ENCODE results near the gene LENEP. TPM values are rescaled to one million over a fixed set of nuclear protein-coding genes. Genes with fewer than 3 reads are reported as not detected.
A peak's percentile ranks its signal among the peaks of the same experiment; 100 is the strongest.
"Not testable (repeated sequence)": the region's sequence is repeated elsewhere in the genome, so short reads cannot be mapped to it uniquely, and the experiment has no call there.

LENEP gene
- total and polyA plus RNA-seq, 7 experiments from 2014 or later, result 1.4 to 3.2 (median 2.6) TPM; not detected in 4

DNA sequence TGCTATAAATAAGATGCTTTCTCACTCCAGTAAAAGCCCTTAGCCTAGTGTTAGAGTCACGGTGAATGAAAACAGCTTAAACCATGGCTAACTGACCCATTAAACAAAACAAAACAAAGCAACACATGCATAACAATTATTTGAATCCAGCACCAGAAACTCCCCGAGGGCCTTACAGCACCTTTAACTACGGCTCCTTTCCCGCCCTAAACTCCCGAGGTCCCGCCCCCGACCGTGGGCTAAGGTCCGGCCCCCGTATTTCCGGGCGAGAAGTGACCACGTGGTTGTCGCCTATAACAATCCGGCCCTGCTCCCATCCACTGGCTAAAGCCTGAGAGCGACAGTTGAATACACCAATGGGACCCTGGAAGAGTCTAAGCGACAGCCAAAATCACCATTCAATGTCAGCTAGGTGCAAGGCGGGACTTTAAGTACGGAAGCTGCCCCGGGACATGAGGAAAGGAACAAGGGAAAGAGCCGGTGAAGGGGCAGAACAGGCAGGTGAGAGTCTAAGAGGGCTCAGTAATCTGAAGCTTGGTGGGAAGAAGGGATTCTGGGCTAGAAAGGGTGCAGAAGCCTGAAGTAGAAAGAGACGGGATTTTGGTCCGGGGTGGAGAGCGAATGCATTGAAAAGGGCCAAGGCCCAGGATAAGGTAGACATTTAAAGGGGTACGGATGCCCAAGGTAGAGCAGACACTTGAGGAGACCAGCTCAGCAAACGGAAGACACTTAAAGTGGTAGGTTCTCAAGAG is 10.3 kb upstream of the LENEP start, which contains the start of gene FLAD1:
Gene FLAD1 (plus strand): TSS at position 448 of the 752 bp plus-strand sequence. CDS start 351 bp downstream, outside the sequence.
- H3K9me3 ChIP-seq (ENCODE audit: control insufficient read depth in 2 of 3, low read length in 3 of 3), result no peaks in the 10 kb centered on the region
- peaks cover 0 to 14% (median 0%) of the 10 kb centered on the region in 5 donors for H3K36me3 Mint-ChIP-seq
- H3K27me3 Mint-ChIP-seq, result no peaks in the 10 kb centered on the region
- ATAC-seq (peak; percentile 99), DNase-seq (peak; percentile 71 to 98 (median 95))
- no peaks in the 10 kb centered on the region for H3K27me3 ChIP-seq (ENCODE audit: control insufficient read depth in 2 of 2, insufficient read depth in 2 of 2, low read length in 2 of 2)
- ChIA-PET POLR2A (interaction anchor here (0.6 to 3.6 kb wide), 21 partner anchors 9 to 540 kb away, joined by 3 to 30 read pairs (median 8); partner anchors contain the start of genes ADAM15, CKS1B, KRTCAP2 and LENEP), CTCF (interaction anchor here (0.8 to 3.1 kb wide), 13 partner anchors 11 to 802 kb away, joined by 3 to 18 read pairs (median 4); partner anchors contain the start of genes PMVK, PYGO2 and SHC1)
- H3K4me1 Mint-ChIP-seq, result peaks cover 0 to 24% (median 4%) of the 10 kb centered on the region in 7 donors
- peak within 1 kb of the TSS; percentile 77 for H3K27ac ChIP-seq (ENCODE audit: low read depth, low read length)
- H3K27ac Mint-ChIP-seq, result peak within 1 kb of the TSS in 3 of 9 donors; percentile 38 to 55 (median 41)
- peak within 1 kb of the TSS; percentile 64 for H3K4me3 ChIP-seq (ENCODE audit: low read length)
- no peak within 1 kb of the TSS for H3K4me3 Mint-ChIP-seq
- H3K36me3 ChIP-seq (ENCODE audit: control insufficient read depth in 2 of 3, insufficient read depth in 3 of 3, low read length in 3 of 3), result peaks cover 0 to 13% (median under 1%) of the 10 kb centered on the region in 3 experiments
- H3K9me3 Mint-ChIP-seq, result no peaks in the 10 kb centered on the region
- intact Hi-C loops (cut with micrococcal nuclease), result loop anchor here (1.0 to 5.0 kb wide), 10 partner anchors 9 to 764 kb away; partner anchors contain the start of genes CKS1B (in 2 of the 2), PBXIP1 (in 1 of the 2), PYGO2 (in 1 of the 2) and ZBTB7B (in 1 of the 2)
- peaks cover 12 to 13% of the 10 kb centered on the region in 2 donors for H3K4me1 ChIP-seq (ENCODE audit: control insufficient read depth in 2 of 2, insufficient read depth in 2 of 2, low read length in 2 of 2)

DNA sequence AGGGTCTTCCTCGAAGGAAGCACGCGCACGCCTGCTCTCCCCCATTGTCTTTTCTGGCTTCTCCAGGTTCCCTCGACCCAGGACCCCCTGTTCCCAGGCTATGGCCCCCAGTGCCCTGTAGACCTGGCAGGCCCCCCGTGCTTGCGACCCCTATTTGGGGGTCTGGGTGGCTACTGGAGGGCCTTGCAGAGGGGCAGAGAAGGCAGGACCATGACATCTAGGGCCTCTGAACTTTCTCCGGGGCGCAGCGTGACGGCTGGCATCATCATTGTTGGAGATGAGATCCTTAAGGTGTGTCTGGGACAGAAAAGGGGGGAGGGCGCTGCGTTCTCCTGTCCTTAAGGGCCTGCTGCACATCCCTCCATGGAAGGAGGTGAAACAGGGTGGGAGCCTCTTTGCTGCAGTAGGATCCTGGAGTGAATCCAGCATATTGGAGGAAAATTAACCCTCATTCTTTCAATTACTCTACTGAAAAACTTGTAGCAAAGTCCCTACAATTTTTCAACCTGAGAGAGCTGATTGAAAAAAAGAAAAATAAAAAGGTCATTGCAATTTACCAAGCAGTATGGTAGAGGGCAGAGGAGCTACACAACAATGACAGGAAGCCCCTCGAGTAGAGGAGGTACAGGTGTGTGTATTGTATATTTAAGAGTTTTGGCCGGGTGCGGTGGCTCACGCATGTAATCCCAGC is 9.5 kb upstream of the LENEP start:
- POLR2A ChIA-PET, result interaction anchor here (0.7 to 3.6 kb wide), 22 partner anchors 10 to 189 kb away, joined by 3 to 30 read pairs (median 7); partner anchors contain the start of genes ADAM15, CKS1B, KRTCAP2 and LENEP
- intact Hi-C loops (cut with micrococcal nuclease), result loop anchor here (1.0 to 5.0 kb wide), 10 partner anchors 10 to 763 kb away; partner anchors contain the start of genes CKS1B (in 2 of the 2), PBXIP1 (in 1 of the 2), PYGO2 (in 1 of the 2) and ZBTB7B (in 1 of the 2)
- H3K27ac Mint-ChIP-seq, result peak overlapping the region in 2 of 9 donors; percentile 38 to 55

DNA sequence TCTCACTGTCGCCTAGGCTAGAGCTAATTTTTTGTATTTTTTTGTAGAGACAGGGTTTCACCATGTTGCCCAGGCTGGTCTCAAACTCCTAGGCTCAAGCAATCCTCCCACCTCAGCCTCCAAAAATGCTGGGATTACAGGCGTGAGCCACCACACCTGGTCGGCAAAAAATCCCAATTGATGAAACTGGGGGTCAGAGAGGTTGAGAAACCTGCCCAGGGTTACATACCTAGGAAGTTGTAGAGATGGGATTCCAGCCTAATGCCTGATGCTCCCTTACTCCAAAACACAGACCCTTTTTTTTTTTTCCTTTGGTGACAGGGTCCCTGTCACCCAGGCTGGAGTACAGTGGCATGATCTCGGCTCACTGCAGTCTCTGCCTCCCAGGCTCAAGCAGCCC is 6.7 kb upstream of the LENEP start:
- H3K4me3 ChIP-seq (ENCODE audit: low read length); ATAC-seq; H3K27me3 Mint-ChIP-seq; H3K9me3 Mint-ChIP-seq; H3K27me3 ChIP-seq (ENCODE audit: control insufficient read depth in 2 of 2, insufficient read depth in 2 of 2, low read length in 2 of 2); intact Hi-C loops (cut with micrococcal nuclease); DNase-seq; H3K27ac ChIP-seq (ENCODE audit: low read depth, low read length); H3K27ac Mint-ChIP-seq; H3K9me3 ChIP-seq (ENCODE audit: control insufficient read depth in 2 of 3, low read length in 3 of 3); H3K4me3 Mint-ChIP-seq: not testable (repeated sequence)
- ChIA-PET CTCF (interaction anchor here (0.8 to 1.8 kb wide), 3 partner anchors 13 to 897 kb away, joined by 3 to 8 read pairs (median 4); no protein-coding TSS in a partner anchor), POLR2A (interaction anchor here (1.7 to 2.0 kb wide), 3 partner anchors 10 to 26 kb away, joined by 4 to 8 read pairs (median 5); partner anchors contain the start of gene CKS1B)
- Mint-ChIP-seq H3K36me3 (peaks cover 0 to 14% (median 10%) of the 10 kb centered on the region in 5 donors), H3K4me1 (peaks cover 13 to 26% (median 18%) of the 10 kb centered on the region in 7 donors)
- H3K4me1 ChIP-seq (ENCODE audit: control insufficient read depth in 2 of 2, insufficient read depth in 2 of 2, low read length in 2 of 2), result peaks cover 18 to 20% of the 10 kb centered on the region in 2 donors
- peaks cover 3 to 38% (median 10%) of the 10 kb centered on the region in 3 experiments for H3K36me3 ChIP-seq (ENCODE audit: control insufficient read depth in 2 of 3, insufficient read depth in 3 of 3, low read length in 3 of 3)

More for the DNA sequence above, 9.5 kb upstream of the LENEP start:
- Histone ChIP-seq H3K4me1 (ENCODE audit: control insufficient read depth in 2 of 2, insufficient read depth in 2 of 2, low read length in 2 of 2) (peaks cover 15 to 16% of the 10 kb centered on the region in 2 donors), H3K9me3 (ENCODE audit: control insufficient read depth in 2 of 3, low read length in 3 of 3) (no peaks in the 10 kb centered on the region), H3K36me3 (ENCODE audit: control insufficient read depth in 2 of 3, insufficient read depth in 3 of 3, low read length in 3 of 3) (peaks cover 3 to 22% (median 7%) of the 10 kb centered on the region in 3 experiments), H3K27me3 (ENCODE audit: control insufficient read depth in 2 of 2, insufficient read depth in 2 of 2, low read length in 2 of 2) (no peaks in the 10 kb centered on the region), H3K27ac (ENCODE audit: low read depth, low read length) (peak overlapping the region; percentile 77), H3K4me3 (ENCODE audit: low read length) (peak overlapping the region; percentile 64)
- peaks cover 0 to 18% (median 4%) of the 10 kb centered on the region in 5 donors for H3K36me3 Mint-ChIP-seq
- H3K27me3 Mint-ChIP-seq, result no peaks in the 10 kb centered on the region
- DNase-seq (no peak), ATAC-seq (no peak)
- H3K4me1 Mint-ChIP-seq, result peaks cover 2 to 25% (median 11%) of the 10 kb centered on the region in 7 donors
- H3K9me3 Mint-ChIP-seq, result no peaks in the 10 kb centered on the region
- CTCF ChIA-PET, result interaction anchor here (0.7 to 2.9 kb wide), 13 partner anchors 11 to 803 kb away, joined by 3 to 18 read pairs (median 4); partner anchors contain the start of genes PMVK, PYGO2 and SHC1
- H3K4me3 Mint-ChIP-seq, result no peak overlapping the region

DNA sequence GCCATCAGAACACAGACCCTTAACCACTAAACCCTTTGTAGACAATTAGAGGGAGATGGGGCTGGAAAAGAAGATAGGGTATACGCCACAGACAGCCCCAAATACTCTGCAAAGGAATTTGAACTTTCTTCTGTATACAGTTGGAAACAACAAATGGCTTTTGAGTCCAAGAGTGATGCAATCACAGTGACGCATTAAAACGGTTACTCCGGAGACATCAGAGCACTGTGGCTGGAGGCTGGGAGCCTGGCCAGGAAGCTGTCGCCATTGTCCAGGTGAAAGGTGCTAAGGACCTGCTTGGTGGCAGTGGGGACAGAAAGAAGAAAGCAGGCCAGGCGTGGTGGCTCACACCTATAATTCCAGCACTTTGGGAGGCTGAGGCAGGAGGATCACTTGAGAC is 6.1 kb upstream of the LENEP start:
- Mint-ChIP-seq H3K4me3 (no peak overlapping the region), H3K4me1 (peaks cover 13 to 26% (median 18%) of the 10 kb centered on the region in 7 donors), H3K27ac (no peak overlapping the region), H3K9me3 (no peaks in the 10 kb centered on the region), H3K27me3 (no peaks in the 10 kb centered on the region), H3K36me3 (peaks cover 0 to 14% (median 10%) of the 10 kb centered on the region in 5 donors)
- no peak overlapping the region for H3K4me3 ChIP-seq (ENCODE audit: low read length)
- intact Hi-C loops (cut with micrococcal nuclease), result no loop called here
- DNase-seq (no peak), ATAC-seq (no peak)
- no peaks in the 10 kb centered on the region for H3K27me3 ChIP-seq (ENCODE audit: control insufficient read depth in 2 of 2, insufficient read depth in 2 of 2, low read length in 2 of 2)
- peaks cover 18 to 19% of the 10 kb centered on the region in 2 donors for H3K4me1 ChIP-seq (ENCODE audit: control insufficient read depth in 2 of 2, insufficient read depth in 2 of 2, low read length in 2 of 2)
- ChIA-PET CTCF (interaction anchor here (1.1 to 1.8 kb wide), 3 partner anchors 12 to 317 kb away, joined by 4 to 8 read pairs (median 4); no protein-coding TSS in a partner anchor), POLR2A (interaction anchor here (0.7 to 2.0 kb wide), 6 partner anchors 9 to 30 kb away, joined by 3 to 8 read pairs (median 4); partner anchors contain the start of genes CKS1B and PYGO2)
- H3K36me3 ChIP-seq (ENCODE audit: control insufficient read depth in 2 of 3, insufficient read depth in 3 of 3, low read length in 3 of 3), result peaks cover 3 to 38% (median 10%) of the 10 kb centered on the region in 3 experiments
- no peak overlapping the region for H3K27ac ChIP-seq (ENCODE audit: low read depth, low read length)
- no peaks in the 10 kb centered on the region for H3K9me3 ChIP-seq (ENCODE audit: control insufficient read depth in 2 of 3, low read length in 3 of 3)

DNA sequence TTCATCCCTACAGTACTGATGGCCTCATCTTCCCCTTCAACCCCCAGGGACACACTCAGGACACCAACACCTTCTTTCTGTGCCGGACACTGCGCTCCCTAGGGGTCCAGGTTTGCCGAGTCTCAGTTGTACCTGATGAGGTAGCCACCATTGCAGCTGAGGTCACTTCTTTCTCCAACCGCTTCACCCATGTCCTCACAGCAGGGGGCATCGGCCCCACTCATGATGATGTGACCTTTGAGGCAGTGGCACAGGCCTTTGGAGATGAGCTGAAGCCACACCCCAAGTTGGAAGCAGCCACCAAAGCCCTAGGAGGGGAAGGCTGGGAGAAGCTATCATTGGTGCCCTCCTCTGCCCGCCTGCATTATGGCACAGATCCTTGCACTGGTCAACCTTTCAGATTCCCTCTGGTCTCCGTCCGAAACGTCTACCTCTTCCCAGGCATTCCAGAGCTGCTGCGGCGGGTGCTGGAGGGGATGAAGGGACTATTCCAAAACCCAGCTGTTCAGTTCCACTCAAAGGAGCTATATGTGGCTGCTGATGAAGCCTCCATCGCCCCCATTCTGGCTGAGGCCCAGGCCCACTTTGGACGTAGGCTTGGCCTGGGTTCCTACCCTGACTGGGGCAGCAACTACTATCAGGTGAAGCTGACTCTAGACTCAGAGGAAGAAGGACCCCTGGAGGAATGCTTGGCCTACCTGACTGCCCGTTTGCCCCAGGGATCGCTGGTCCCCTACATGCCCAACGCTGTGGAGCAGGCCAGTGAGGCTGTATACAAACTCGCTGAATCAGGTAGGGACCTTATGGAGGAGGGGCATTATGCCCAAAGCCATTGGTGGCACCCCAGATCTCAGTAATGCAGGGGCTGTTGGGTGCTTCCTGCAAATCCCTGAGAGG is 5.1 kb upstream of the LENEP start:
- no peaks in the 10 kb centered on the region for H3K27me3 Mint-ChIP-seq

More for the DNA sequence above, 5.1 kb upstream of the LENEP start:
- intact Hi-C loops (cut with micrococcal nuclease), result loop anchor here in 1 of 2 donors (1.0 kb wide), 1 partner anchor 29 kb away; no protein-coding TSS in a partner anchor
- DNase-seq, result no peak
- no peaks in the 10 kb centered on the region for H3K27me3 ChIP-seq (ENCODE audit: control insufficient read depth in 2 of 2, insufficient read depth in 2 of 2, low read length in 2 of 2)
- H3K4me1 ChIP-seq (ENCODE audit: control insufficient read depth in 2 of 2, insufficient read depth in 2 of 2, low read length in 2 of 2), result peaks cover 13 to 14% of the 10 kb centered on the region in 2 donors
- peaks cover 3 to 44% (median 10%) of the 10 kb centered on the region in 3 experiments for H3K36me3 ChIP-seq (ENCODE audit: control insufficient read depth in 2 of 3, insufficient read depth in 3 of 3, low read length in 3 of 3)
- POLR2A ChIA-PET, result interaction anchor here (0.7 to 2.0 kb wide), 9 partner anchors 8 to 29 kb away, joined by 3 to 8 read pairs (median 4); partner anchors contain the start of genes CKS1B and PYGO2
- peaks cover 0 to 20% (median 10%) of the 10 kb centered on the region in 5 donors for H3K36me3 Mint-ChIP-seq
- H3K4me1 Mint-ChIP-seq, result peaks cover 13 to 26% (median 18%) of the 10 kb centered on the region in 7 donors
- CTCF ChIA-PET, result interaction anchor here (1.3 to 1.6 kb wide), 2 partner anchors 28 to 318 kb away, joined by 4 to 12 read pairs; no protein-coding TSS in a partner anchor
- H3K27ac ChIP-seq (ENCODE audit: low read depth, low read length), result no peak overlapping the region
- H3K9me3 ChIP-seq (ENCODE audit: control insufficient read depth in 2 of 3, low read length in 3 of 3), result no peaks in the 10 kb centered on the region
- ATAC-seq, result no peak
- H3K4me3 ChIP-seq (ENCODE audit: low read length), result no peak overlapping the region
- H3K27ac Mint-ChIP-seq, result no peak overlapping the region
- no peaks in the 10 kb centered on the region for H3K9me3 Mint-ChIP-seq
- H3K4me3 Mint-ChIP-seq, result no peak overlapping the region
